ENCODE measurements around the gene ZNRF3.
"Not testable (repeated sequence)": the region's sequence is repeated elsewhere in the genome, so short reads cannot be mapped to it uniquely, and the experiment has no call there.

ZNRF3 gene

GRCh38 chr22:28882878-28883656, at the start of gene ZNRF3:
ZNRF3 (plus strand) TSS chr22:28883572; CDS start chr22:28883767, 195 bp downstream.
- peak within 1 kb of the TSS; percentile 76 for H3K27ac ChIP-seq
- TF ChIP-seq CTCF (conservative IDR thresholded peaks at IDR 0.05): no peak

- no peak for TF ChIP-seq CTCF (conservative IDR thresholded peaks at IDR 0.05)
- H3K27ac ChIP-seq: no peak overlapping the region
These were observed 47.7 kb upstream of the ZNRF3 start for GRCh38 chr22:28835630-28836189.

- no peak overlapping the region for H3K27ac ChIP-seq
These were observed 45.7 kb upstream of the ZNRF3 start for GRCh38 chr22:28837640-28838039.

GRCh38 chr22:28838971-28839370, 44.4 kb upstream of the ZNRF3 start:
- no peak overlapping the region for H3K27ac ChIP-seq
- no peak for TF ChIP-seq CTCF (conservative IDR thresholded peaks at IDR 0.05)

More at GRCh38 chr22:28837640-28838039, 45.7 kb upstream of the ZNRF3 start:
- TF ChIP-seq CTCF (conservative IDR thresholded peaks at IDR 0.05): no peak

GRCh38 chr22:28841111-28841510, 42.3 kb upstream of the ZNRF3 start:
- TF ChIP-seq CTCF (conservative IDR thresholded peaks at IDR 0.05): no peak
- no peak overlapping the region for H3K27ac ChIP-seq

GRCh38 chr22:28843633-28844032, 39.7 kb upstream of the ZNRF3 start:
- H3K27ac ChIP-seq: no peak overlapping the region
- no peak for TF ChIP-seq CTCF (conservative IDR thresholded peaks at IDR 0.05)

- not testable (repeated sequence) for H3K27ac ChIP-seq
These were observed 39.1 kb upstream of the ZNRF3 start for GRCh38 chr22:28844277-28844676.

- TF ChIP-seq CTCF (conservative IDR thresholded peaks at IDR 0.05): no peak
- no peak overlapping the region for H3K27ac ChIP-seq
These were observed 36.4 kb upstream of the ZNRF3 start for GRCh38 chr22:28846994-28847393.
